ENCODE data around the gene KLHL36. TPM values are rescaled to one million over a fixed set of nuclear protein-coding genes. Genes with fewer than 3 reads are reported as not detected.

Gene KLHL36
- total and polyA plus RNA-seq, 9 of the 15 experiments (the other 6 are each of a cell fraction or from before 2014, with no cell fraction given), result 2.1 to 51.2 (median 18.5) TPM

DNA sequence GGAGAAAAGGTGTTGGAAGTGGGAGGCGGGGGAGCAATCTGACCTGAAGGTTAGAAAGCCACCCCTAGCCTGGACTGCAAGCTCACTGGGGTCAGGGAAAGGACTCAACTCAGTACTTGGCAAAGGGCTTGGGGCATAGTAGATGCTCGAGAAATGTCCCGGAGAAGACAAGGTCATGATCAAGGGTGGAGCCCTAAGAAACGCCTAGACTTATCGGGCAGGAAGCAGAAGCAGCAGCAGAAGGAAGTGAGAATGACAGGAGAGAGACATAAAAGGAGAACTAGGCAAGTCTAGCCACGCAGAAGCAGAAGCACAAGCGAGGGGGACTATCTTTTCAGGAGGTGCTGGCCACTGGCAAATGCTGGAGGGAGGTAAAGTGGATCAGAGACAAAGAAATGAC lies 40.6 kb upstream of the KLHL36 start:
- POLR2A ChIA-PET, result interaction anchor here (0.5 to 1.3 kb wide), 5 partner anchors 10 to 595 kb away, joined by 3 to 6 read pairs (median 4); partner anchors contain the start of gene COTL1
- FAIRE-seq (peak; percentile 84), DNase-seq (ENCODE audit: extremely low read depth in 1 of 4, low spot score in 3 of 4) (peak in 2 of 4 experiments; percentile 72 to 80), ATAC-seq (peak; percentile 79)
- H3K4me3 ChIP-seq, result no peak overlapping the region
- H3K27ac ChIP-seq (ENCODE audit: extremely low read depth, low read depth, low read length), result peak overlapping the region; percentile 53
- 14% methylated on average over 7 of the region's 7 CpGs for WGBS (ENCODE audit: insufficient coverage, low coverage, missing lambda C conversion rate)
- H4K20me1 ChIP-seq (replicated peaks; ENCODE audit: control insufficient read depth, insufficient read depth, low read length), result no peaks in the 10 kb centered on the region
- H3K4me1 ChIP-seq (replicated peaks in 1 of 2; ENCODE audit: control insufficient read depth in 2 of 2, insufficient read depth in 2 of 2, low read length in 2 of 2), result peaks cover 41 to 43% of the 10 kb centered on the region in 2 experiments
- H3K9me3 ChIP-seq (replicated peaks; ENCODE audit: control insufficient read depth, insufficient read depth, low read depth, low read length), result peaks cover 3% of the 10 kb centered on the region
- peaks cover 24% of the 10 kb centered on the region for H3K36me3 ChIP-seq (ENCODE audit: control insufficient read depth, insufficient read depth, low read length)
- H3K27me3 ChIP-seq (ENCODE audit: control insufficient read depth in 2 of 2, insufficient read depth in 2 of 2, low read length in 2 of 2), result no peaks in the 10 kb centered on the region
- in situ Hi-C loops (cut with MboI), result no loop called here
- CTCF ChIA-PET (ENCODE audit: low intra/inter-chr PET ratio), result no interaction called here
- H3K4me2 ChIP-seq (ENCODE audit: insufficient read depth, low read length), result peak overlapping the region; percentile 69
- intact Hi-C loops (cut with micrococcal nuclease), result loop anchor here (1.0 kb wide), 1 partner anchor 13 kb away; no protein-coding TSS in a partner anchor
- BruUV-seq (replicated peaks), result no TSS peak
- H2AFZ ChIP-seq (ENCODE audit: low read depth, low read length), result no peak overlapping the region
- H3K9ac ChIP-seq (ENCODE audit: insufficient read depth in 1 of 2, low read depth in 2 of 2, low read length in 2 of 2), result peak overlapping the region in 1 of 2 experiments; percentile 11; a peak in 1 of 4 replicates
- peaks cover 84% of the 10 kb centered on the region for H3K79me2 ChIP-seq (ENCODE audit: control insufficient read depth, insufficient read depth, low read length)
- H3K9me1 ChIP-seq (ENCODE audit: control insufficient read depth, insufficient read depth, low read length), result no peaks in the 10 kb centered on the region
- TF ChIP-seq HOXB6 (CRISPR knock-in tag; IDR thresholded peaks at IDR 0.05; ENCODE audit: borderline replicate concordance) (no peak), RAD21 (CRISPR knock-in tag; conservative IDR thresholded peaks at IDR 0.05 in 1 of 2, IDR thresholded peaks at IDR 0.05 in 1 of 2) (no peak), EP300 (IDR thresholded peaks at IDR 0.05; ENCODE audit: low read length) (peak; percentile 72), ZNF316 (IDR thresholded peaks at IDR 0.05) (peak; percentile 89), GABPA (tag; conservative IDR thresholded peaks at IDR 0.05; ENCODE audit: low read depth) (peak; percentile 79), TAL1 (IDR thresholded peaks at IDR 0.05) (peak; percentile 65), ETV6 (IDR thresholded peaks at IDR 0.05; ENCODE audit: borderline replicate concordance in 1 of 2, low read depth in 2 of 2, low read length in 1 of 2) (0 out of 4 replicates have a peak, but pooled peaks of 1 of the 2 experiments have one; percentile 71), ETV6 (CRISPR knock-in tag; IDR thresholded peaks at IDR 0.05; ENCODE audit: borderline replicate concordance) (no peak), ZNF384 (IDR thresholded peaks at IDR 0.05; ENCODE audit: low read depth, low read length) (no peak), ILK (tag; IDR thresholded peaks at IDR 0.05; ENCODE audit: borderline replicate concordance, low read depth) (no peak), ZNF217 (CRISPR knock-in tag; IDR thresholded peaks at IDR 0.05) (no peak), ZNF77 (CRISPR knock-in tag; IDR thresholded peaks at IDR 0.05) (no peak), POU5F1 (IDR thresholded peaks at IDR 0.05; ENCODE audit: borderline replicate concordance, low read depth, low read length, partially characterized antibody) (no peak), ZNF511 (CRISPR knock-in tag; IDR thresholded peaks at IDR 0.05) (no peak)
- TF ChIP-seq, protein P1, sequence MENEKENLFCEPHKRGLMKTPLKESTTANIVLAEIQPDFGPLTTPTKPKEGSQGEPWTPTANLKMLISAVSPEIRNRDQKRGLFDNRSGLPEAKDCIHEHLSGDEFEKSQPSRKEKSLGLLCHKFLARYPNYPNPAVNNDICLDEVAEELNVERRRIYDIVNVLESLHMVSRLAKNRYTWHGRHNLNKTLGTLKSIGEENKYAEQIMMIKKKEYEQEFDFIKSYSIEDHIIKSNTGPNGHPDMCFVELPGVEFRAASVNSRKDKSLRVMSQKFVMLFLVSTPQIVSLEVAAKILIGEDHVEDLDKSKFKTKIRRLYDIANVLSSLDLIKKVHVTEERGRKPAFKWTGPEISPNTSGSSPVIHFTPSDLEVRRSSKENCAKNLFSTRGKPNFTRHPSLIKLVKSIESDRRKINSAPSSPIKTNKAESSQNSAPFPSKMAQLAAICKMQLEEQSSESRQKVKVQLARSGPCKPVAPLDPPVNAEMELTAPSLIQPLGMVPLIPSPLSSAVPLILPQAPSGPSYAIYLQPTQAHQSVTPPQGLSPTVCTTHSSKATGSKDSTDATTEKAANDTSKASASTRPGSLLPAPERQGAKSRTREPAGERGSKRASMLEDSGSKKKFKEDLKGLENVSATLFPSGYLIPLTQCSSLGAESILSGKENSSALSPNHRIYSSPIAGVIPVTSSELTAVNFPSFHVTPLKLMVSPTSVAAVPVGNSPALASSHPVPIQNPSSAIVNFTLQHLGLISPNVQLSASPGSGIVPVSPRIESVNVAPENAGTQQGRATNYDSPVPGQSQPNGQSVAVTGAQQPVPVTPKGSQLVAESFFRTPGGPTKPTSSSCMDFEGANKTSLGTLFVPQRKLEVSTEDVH (IDR thresholded peaks at IDR 0.05; ENCODE audit: low read depth, partially characterized antibody), result no peak
- TF ChIP-seq, protein P2, sequence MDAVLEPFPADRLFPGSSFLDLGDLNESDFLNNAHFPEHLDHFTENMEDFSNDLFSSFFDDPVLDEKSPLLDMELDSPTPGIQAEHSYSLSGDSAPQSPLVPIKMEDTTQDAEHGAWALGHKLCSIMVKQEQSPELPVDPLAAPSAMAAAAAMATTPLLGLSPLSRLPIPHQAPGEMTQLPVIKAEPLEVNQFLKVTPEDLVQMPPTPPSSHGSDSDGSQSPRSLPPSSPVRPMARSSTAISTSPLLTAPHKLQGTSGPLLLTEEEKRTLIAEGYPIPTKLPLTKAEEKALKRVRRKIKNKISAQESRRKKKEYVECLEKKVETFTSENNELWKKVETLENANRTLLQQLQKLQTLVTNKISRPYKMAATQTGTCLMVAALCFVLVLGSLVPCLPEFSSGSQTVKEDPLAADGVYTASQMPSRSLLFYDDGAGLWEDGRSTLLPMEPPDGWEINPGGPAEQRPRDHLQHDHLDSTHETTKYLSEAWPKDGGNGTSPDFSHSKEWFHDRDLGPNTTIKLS (IDR thresholded peaks at IDR 0.05; ENCODE audit: borderline replicate concordance, low read depth), result no peak
- TF ChIP-seq, protein P3, sequence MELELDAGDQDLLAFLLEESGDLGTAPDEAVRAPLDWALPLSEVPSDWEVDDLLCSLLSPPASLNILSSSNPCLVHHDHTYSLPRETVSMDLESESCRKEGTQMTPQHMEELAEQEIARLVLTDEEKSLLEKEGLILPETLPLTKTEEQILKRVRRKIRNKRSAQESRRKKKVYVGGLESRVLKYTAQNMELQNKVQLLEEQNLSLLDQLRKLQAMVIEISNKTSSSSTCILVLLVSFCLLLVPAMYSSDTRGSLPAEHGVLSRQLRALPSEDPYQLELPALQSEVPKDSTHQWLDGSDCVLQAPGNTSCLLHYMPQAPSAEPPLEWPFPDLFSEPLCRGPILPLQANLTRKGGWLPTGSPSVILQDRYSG (tag; conservative IDR thresholded peaks at IDR 0.05; ENCODE audit: low read depth), result no peak
